Lung (tissue), 12 donors: ENCODE measurements around the gene CDKN2B-AS1. TPM values are rescaled to one million over a fixed set of nuclear protein-coding genes. Genes with fewer than 3 reads are reported as not detected.

ENCODE experiments used
- ATAC-seq: fragments of 200-7000 bp; cut with Tn5 transposase; one replicate; pipeline ENCODE4 v1.9.1; 2020; ENCODE audit warnings: moderate number of reproducible peaks; ENCODE audit not compliant: insufficient read depth, low FRiP score
- DNase-seq, 3 donors: peaks; one replicate each; pipeline ENCODE4 v3.0.0-alpha.2; 2013 to 2017
- H3K27ac ChIP-seq, 2 donors: one replicate each; pipeline ENCODE4 v1.5.1; 2013; ENCODE audit warnings: mild to moderate bottlenecking in 2 of 2, moderate library complexity in 2 of 2, control low read depth in 1 of 2, inconsistent platforms in 1 of 2, low read depth in 1 of 2, low read length in 1 of 2
- H3K27me3 ChIP-seq, 3 donors: one replicate each; pipeline ENCODE4 v1.5.1; 2013; ENCODE audit warnings: low read length in 2 of 3; ENCODE audit not compliant: control insufficient read depth in 3 of 3, insufficient read depth in 3 of 3
- H3K36me3 ChIP-seq, 4 donors: one replicate each; pipeline ENCODE4 v1.5.1; 2013; ENCODE audit warnings: low read length in 4 of 4, mild to moderate bottlenecking in 1 of 4, moderate library complexity in 1 of 4; ENCODE audit not compliant: control insufficient read depth in 4 of 4, insufficient read depth in 4 of 4
- H3K4me1 ChIP-seq, 5 donors: one replicate each; pipeline ENCODE4 v1.5.1; 2013; ENCODE audit warnings: low read length in 5 of 5, mild to moderate bottlenecking in 2 of 5, moderate library complexity in 1 of 5; ENCODE audit not compliant: control insufficient read depth in 5 of 5, insufficient read depth in 5 of 5
- H3K4me3 ChIP-seq: one replicate; pipeline ENCODE4 v1.5.1; 2013; ENCODE audit warnings: mild to moderate bottlenecking, control low read depth, moderate library complexity
- H3K9ac ChIP-seq, 2 donors: one replicate each; pipeline ENCODE4 v1.5.1; 2013; ENCODE audit warnings: low read length in 2 of 2, control low read depth in 1 of 2; ENCODE audit not compliant: insufficient read depth in 1 of 2
- H3K9me3 ChIP-seq, 4 donors: one replicate each; pipeline ENCODE4 v1.5.1; 2013; ENCODE audit warnings: low read length in 3 of 4, mild to moderate bottlenecking in 1 of 4, moderate library complexity in 1 of 4; ENCODE audit not compliant: control insufficient read depth in 4 of 4, insufficient read depth in 3 of 4
- CTCF ChIP-seq: IDR thresholded peaks from 2 replicates; pipeline ENCODE4 v1.5.1; 2012; ENCODE audit warnings: mild to moderate bottlenecking; ENCODE audit errors: control extremely low read depth, extremely low read depth
- WGBS, 2 donors: extraction: QIAGEN DNeasy Blood & Tissue Kit; methylation state at CpG; one replicate each; pipeline ENCODE4 v1.1.7; 2013; 5-methylcytosine and 5-hydroxymethylcytosine counted together
- polyA plus RNA-seq, 2 donors: library from polyadenylated mRNA; stranded (reverse); fragments of 200-250 nt; gene quantifications; one replicate each; pipeline ENCODE4 v1.2.1, GENCODE V29; 2013
- total RNA-seq, 2 donors: library from RNA; depleted of rRNA in 1 of 2; stranded (reverse); fragments of >200 nt in 1 of 2; gene quantifications; one replicate each; pipeline ENCODE4 v1.2.1, GENCODE V29; 2014 to 2021
- donor health status: control.
- donor health status: control.
- donor health status: Bipolar disorder and iron deficiency.
- donor health status: healthy.
- donor health status: DM: yes; HTN: yes; CAD: no.

Gene CDKN2B-AS1
- total and polyA plus RNA-seq, 4 donors = 0.32 to 1.2 (median 0.59) TPM

GRCh38 chr9:21970800-21971640 lies 23.6 kb upstream of the CDKN2B-AS1 start:
- no peak for DNase-seq
- Histone ChIP-seq H3K27ac (no peak overlapping the region), H3K4me1 (peaks cover 0 to 14% (median 0%) of the 10 kb centered on the region in 5 donors), H3K4me3 (no peak overlapping the region), H3K9ac (no peak overlapping the region), H3K36me3 (no peaks in the 10 kb centered on the region), H3K27me3 (peaks cover 0 to 94% (median 91%) of the 10 kb centered on the region in 3 donors), H3K9me3 (peaks cover 0 to 32% (median 0%) of the 10 kb centered on the region in 4 donors)
- no peak for TF ChIP-seq CTCF
- WGBS, 2 donors = 4 to 7% methylated on average over 42 to 45 of the region's 45 CpGs
- no peak for ATAC-seq

GRCh38 chr9:21972361-21972760 lies 22.2 kb upstream of the CDKN2B-AS1 start:
- H3K4me3 ChIP-seq = no peak overlapping the region
- ATAC-seq = no peak
- peaks cover 0 to 13% (median 0%) of the 10 kb centered on the region in 5 donors for H3K4me1 ChIP-seq
- no peaks in the 10 kb centered on the region for H3K36me3 ChIP-seq
- no peak for TF ChIP-seq CTCF
- H3K9ac ChIP-seq = no peak overlapping the region
- DNase-seq = no peak
- no peak overlapping the region for H3K27ac ChIP-seq
- peaks cover 0 to 96% (median 93%) of the 10 kb centered on the region in 3 donors for H3K27me3 ChIP-seq
- H3K9me3 ChIP-seq = peaks cover 0 to 25% (median 0%) of the 10 kb centered on the region in 4 donors

GRCh38 chr9:21974343-21974721 lies 20.3 kb upstream of the CDKN2B-AS1 start:
- WGBS, 2 donors = 4% methylated on average over 21 of the region's 21 CpGs
- Histone ChIP-seq H3K27ac (no peak overlapping the region), H3K36me3 (no peaks in the 10 kb centered on the region), H3K9ac (no peak overlapping the region), H3K9me3 (peaks cover 0 to 16% (median 0%) of the 10 kb centered on the region in 4 donors), H3K27me3 (peaks cover 0 to 94% (median 86%) of the 10 kb centered on the region in 3 donors), H3K4me3 (peak overlapping the region; percentile 24), H3K4me1 (peaks cover 0 to 13% (median 0%) of the 10 kb centered on the region in 5 donors)
- ATAC-seq (no peak), DNase-seq (no peak)
- TF ChIP-seq CTCF = no peak
